NK-92 treated with Interleukin-12 subunit alpha and Interleukin-12 subunit beta, amount 100 ng/mL, for 24 hours (cell line): ENCODE data around the gene PPP1R12A.

ENCODE experiments used
- DNase-seq: peaks from one replicate; lab custom pipeline; 2025; lab: John Stamatoyannopoulos, UW

PPP1R12A gene

GRCh38 chr12:79766705-79767464 is 168.0 kb downstream of the PPP1R12A start:
- DNase-seq = no peak

GRCh38 chr12:79765157-79765556 is 169.7 kb downstream of the PPP1R12A start:
- no peak for DNase-seq

- no peak for DNase-seq
These were observed 170.3 kb downstream of the PPP1R12A start for GRCh38 chr12:79764641-79765040.

- DNase-seq = no peak
These were observed 171.0 kb downstream of the PPP1R12A start for GRCh38 chr12:79763766-79764452.

GRCh38 chr12:79761341-79761740 is 173.6 kb downstream of the PPP1R12A start:
- DNase-seq = no peak

GRCh38 chr12:79747274-79747673 is 187.6 kb downstream of the PPP1R12A start:
- no peak for DNase-seq

- no peak for DNase-seq
These were observed 196.8 kb downstream of the PPP1R12A start for GRCh38 chr12:79737875-79738718.

- no peak for DNase-seq
These were observed 202.3 kb downstream of the PPP1R12A start for GRCh38 chr12:79732638-79733037.

- DNase-seq = no peak
These were observed 208.9 kb downstream of the PPP1R12A start for GRCh38 chr12:79725987-79726386.
